ENCODE results near the gene PLD4.
"Not testable (repeated sequence)": the region's sequence is repeated elsewhere in the genome, so short reads cannot be mapped to it uniquely, and the experiment has no call there.

The PLD4 gene, protein sequence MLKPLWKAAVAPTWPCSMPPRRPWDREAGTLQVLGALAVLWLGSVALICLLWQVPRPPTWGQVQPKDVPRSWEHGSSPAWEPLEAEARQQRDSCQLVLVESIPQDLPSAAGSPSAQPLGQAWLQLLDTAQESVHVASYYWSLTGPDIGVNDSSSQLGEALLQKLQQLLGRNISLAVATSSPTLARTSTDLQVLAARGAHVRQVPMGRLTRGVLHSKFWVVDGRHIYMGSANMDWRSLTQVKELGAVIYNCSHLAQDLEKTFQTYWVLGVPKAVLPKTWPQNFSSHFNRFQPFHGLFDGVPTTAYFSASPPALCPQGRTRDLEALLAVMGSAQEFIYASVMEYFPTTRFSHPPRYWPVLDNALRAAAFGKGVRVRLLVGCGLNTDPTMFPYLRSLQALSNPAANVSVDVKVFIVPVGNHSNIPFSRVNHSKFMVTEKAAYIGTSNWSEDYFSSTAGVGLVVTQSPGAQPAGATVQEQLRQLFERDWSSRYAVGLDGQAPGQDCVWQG

DNA sequence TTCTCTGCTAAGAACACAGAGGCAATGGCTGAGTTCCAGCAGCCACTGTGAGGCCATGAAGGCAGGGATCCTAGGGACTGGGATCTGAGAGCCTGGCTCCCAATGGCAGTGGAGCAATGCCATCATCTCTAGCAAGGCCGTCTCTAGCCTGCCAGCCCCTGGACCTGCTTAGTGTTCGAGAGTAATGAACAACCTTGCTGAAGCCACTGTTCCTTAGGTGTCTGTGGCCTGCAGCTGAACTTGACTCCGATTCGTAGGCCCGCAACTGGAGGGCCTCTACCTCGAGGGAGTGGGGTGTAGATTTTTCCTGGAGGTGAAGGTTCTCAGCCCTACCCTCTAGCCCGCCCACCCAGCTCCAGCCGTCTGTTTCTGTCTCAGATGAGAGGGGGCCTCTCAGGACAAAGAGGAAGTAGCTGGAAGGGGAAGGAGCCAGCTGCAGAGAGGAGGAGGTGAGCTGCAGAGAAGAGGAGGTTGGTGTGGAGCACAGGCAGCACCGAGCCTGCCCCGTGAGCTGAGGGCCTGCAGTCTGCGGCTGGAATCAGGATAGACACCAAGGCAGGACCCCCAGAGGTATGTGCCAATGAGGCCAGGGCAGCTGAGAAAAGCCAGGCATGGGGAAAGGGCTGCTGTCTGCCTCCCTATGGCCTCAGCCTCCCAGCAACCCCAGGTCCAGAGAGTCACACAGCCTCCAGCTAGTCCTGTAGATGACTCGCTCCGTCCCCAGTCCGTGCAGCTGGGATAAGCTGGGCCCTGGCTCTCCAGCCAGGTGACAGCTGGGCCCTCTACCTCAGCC is at the start of gene PLD4:
Gene PLD4 (plus strand): TSS at position 459 of the 793 bp plus-strand sequence. CDS start 2,262 bp downstream, outside the sequence.
- DNase-seq (ENCODE audit: low read depth in 3 of 3): no peak

- DNase-seq (ENCODE audit: low read depth in 3 of 3): no peak
These were observed 49.3 kb upstream of the PLD4 start for GRCh38 chr14:104875412-104875751.

DNA sequence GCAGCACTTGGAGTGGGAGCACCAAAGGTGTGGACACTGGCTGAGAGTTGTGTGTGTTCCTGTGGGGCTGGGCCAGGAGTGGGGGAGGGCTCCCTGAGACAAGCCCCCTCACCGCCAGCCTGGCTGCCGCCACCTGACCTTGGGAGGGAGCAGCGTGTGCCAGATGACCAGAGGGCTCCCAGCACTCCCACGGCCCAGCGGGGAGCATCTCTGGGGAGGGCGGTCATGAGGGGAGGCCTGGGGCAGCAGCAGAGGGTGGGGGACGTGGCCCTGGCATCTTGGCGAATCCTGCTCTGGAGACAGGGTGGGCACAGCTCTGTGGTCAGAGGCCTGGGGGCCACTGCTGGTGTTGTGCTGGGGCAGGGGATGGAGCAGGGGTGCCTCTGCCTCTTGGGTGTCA is 48.9 kb upstream of the PLD4 start:
- no peak for DNase-seq (ENCODE audit: low read depth in 3 of 3)

GRCh38 chr14:104876251-104876699 is 48.4 kb upstream of the PLD4 start:
- peak; percentile 20 to 28 (median 24) for DNase-seq (ENCODE audit: low read depth in 3 of 3)

DNA sequence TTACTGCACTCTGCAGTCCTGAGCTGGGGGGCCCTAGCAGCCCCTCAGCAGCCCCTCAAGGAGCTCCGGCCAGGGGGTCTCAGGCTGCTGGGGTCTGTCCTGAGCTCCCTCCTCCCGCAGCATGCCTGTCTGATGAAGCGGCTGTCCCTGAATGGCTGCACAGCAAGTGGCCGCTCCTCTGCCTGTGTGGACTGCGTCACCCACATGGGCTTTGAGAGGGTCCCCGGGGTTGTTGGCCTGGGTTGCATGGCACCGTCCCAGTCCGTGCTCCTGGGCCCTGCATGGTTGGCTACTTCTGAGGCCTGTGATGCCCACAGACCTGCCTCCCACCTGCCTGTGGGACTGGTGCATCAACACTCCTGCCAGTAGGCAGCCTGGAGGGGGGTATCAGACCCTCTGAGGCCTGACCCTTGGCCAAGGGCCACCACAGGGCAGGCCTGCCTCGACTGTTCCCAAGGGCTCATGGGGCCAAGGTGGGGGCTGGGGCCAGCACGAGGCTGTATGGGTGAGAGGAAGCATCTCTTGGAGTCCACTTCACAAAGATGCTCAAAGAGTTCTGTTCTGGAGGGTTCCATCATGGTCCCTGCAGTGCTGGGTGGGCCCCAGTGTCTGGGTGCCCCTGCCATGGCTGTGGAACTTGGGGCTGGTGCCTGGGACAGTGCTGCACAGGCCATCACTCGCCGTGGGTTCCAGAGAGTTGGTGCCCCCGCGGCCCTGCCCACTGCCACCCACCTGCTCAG is 47.4 kb upstream of the PLD4 start:
- DNase-seq (ENCODE audit: low read depth in 3 of 3): no peak

- DNase-seq (ENCODE audit: low read depth in 3 of 3): no peak
These were observed 46.7 kb upstream of the PLD4 start for GRCh38 chr14:104877806-104878550.

- no peak for DNase-seq (ENCODE audit: low read depth in 3 of 3)
These were observed 46.1 kb upstream of the PLD4 start for GRCh38 chr14:104878582-104878981.

- no peak for DNase-seq (ENCODE audit: low read depth in 3 of 3)
These were observed 45.3 kb upstream of the PLD4 start for GRCh38 chr14:104879201-104879982.

DNA sequence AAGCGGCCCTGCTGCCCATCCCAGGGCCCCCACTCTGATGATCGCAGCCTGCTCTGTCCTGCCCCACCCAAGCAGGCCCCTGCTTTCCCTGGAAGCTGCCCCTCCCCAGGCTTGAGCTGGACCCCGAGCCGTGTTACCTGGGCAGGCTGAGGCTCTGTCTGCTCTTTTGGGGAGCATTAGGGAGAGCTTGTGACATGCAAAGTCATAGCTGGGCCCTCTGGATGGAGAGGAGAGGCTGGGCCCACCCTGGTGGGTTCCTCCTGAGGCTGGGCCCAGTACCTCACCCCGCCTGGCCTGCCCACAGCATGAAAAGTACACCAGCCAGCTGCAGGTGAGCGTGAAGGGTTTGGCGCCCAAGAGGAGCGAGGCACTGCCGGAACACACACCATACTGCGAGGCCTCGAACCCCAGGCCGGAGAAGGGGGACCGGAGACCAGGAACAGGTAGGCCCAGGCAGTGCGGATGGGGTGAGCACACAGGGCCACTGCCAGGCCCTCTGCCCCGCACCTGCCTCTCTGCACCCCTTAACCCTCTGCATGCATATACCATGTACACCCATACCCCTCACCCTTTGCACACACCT is 44.6 kb upstream of the PLD4 start:
- no peak for DNase-seq (ENCODE audit: low read depth in 3 of 3)

DNA sequence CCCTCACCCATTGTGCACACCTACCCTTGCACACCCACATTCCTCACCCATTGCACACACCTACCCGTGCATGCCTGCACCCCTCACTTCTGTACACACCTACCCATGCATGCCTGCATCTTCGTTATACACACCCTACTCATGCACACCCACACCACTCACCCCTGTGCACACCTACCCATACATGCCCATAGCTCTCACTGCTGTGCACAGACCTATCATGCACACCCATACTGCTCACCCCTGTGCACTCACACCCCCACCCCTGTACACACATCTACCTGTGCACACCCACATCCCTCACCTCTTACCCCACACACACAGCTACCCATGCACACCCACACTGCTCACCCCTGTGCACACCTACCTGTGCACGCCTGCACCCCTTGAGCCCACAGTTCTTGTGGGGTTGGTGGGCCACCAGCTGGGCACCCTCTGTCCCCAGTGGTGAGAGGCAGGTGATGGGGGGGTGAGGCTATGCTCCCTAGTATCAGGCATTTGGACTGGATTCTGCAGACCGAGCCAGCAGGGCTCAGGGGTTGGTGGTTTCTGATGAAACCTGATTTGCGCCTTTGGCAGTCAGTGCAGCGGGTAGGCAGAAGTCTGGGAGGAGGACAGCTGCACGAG is 44.0 kb upstream of the PLD4 start:
- no peak for DNase-seq (ENCODE audit: low read depth in 3 of 3)

GRCh38 chr14:104881369-104881979 is 43.2 kb upstream of the PLD4 start:
- DNase-seq (ENCODE audit: low read depth in 3 of 3): no peak

DNA sequence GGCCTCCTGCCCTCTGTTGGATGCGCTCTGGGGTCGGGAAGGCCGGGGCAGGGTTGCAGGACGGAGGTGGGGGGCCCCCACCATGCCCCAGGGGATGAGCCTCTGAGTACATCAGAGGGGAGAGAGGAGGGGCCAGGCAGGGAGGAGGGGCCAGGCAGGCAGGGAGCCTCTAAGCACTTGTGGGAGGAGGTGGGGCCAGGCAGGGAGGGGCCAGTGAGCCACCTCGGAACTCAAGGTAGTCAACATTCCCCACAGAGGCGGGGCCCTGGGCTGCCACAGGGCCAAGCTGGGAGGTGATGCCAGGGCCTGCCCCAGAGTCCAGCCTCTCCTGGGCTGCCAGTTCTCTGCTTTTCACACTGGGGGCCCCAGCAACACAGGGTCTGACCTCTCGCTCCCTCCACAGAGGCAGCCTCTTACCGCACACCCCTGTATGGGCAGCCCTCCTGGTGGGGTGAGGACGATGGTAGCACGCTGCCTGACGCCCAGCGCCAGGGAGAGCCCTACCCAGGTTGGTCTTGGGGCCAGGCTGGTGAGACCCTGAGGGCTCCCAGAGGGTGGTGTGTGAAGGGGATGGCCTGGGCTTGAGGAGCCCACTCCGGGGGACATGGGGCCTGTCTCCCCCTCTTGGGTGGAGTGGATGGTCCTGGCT is 42.2 kb upstream of the PLD4 start:
- no peak for DNase-seq (ENCODE audit: low read depth in 3 of 3)

- DNase-seq (ENCODE audit: low read depth in 3 of 3): no peak
These were observed 41.6 kb upstream of the PLD4 start for GRCh38 chr14:104882991-104883660.

DNA sequence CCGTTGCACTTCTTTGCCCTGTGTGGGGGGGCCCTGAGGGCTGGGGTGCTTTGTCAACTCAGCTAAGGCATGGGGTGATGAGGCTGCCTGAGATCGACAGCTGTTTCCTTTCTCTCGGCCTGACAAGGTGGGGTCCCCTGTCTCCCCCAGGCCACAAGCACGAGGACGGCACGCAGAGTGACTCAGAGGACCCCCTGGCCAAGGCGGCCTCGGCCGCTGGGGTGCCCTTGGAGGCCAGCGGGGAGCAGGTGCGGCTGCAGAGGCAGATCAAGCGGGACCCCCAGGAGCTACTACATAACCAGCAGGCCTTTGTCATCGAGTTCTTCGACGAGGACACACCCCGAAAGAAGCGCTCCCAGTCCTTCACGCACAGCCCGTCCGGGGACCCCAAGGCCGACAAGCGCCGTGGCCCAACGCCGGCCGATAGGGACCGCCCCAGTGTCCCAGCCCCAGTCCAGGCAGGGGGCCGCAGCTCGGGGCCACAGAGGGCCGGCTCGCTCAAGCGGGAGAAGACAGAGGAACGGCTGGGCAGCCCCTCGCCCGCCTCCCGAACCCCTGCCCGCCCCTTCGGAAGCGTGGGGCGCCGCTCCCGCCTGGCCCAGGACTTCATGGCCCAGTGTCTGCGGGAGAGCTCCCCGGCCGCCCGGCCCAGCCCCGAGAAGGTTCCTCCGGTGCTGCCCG is 40.9 kb upstream of the PLD4 start:
- DNase-seq (ENCODE audit: low read depth in 3 of 3): no peak

DNA sequence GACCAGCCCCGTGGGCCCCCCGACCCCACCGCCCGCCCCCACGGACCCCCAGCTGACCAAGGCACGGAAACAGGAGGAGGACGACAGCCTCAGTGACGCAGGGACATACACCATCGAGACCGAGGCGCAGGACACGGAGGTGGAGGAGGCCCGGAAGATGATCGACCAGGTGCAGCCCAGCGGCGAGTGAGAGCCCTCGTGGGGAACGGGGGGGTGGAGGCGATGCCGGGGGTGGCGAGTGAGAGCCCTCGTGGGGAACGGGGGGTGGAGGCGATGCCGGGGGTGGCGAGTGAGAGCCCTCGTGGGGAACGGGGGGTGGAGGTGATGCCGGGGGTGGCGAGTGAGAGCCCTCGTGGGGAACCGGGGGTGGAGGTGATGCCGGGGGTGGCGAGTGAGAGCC is 40.3 kb upstream of the PLD4 start:
- not testable (repeated sequence) for DNase-seq (ENCODE audit: low read depth in 3 of 3)

- no peak for DNase-seq (ENCODE audit: low read depth in 3 of 3)
These were observed 39.4 kb upstream of the PLD4 start for GRCh38 chr14:104885031-104885972.
